Vagina (tissue), 2 donors: Measurements from ENCODE around the gene NAV2.

Experiments used
- CTCF ChIP-seq, 3 experiments: fragments of 450-650 bp in 2 of 3; fragments of 200-600 bp in 1 of 3; sonication (generic) in 1 of 3; IDR thresholded peaks; one replicate each; pipeline ENCODE4 v1.5.1; 2017 to 2019; ENCODE audit warnings: antibody characterized with exemption in 3 of 3, mild to moderate bottlenecking in 2 of 3, moderate library complexity in 2 of 3
- POLR2A ChIP-seq, 2 donors: fragments of 450-650 bp; IDR thresholded peaks; one replicate each; pipeline ENCODE4 v1.6.1; 2017; ENCODE audit warnings: antibody characterized with exemption in 2 of 2, mild to moderate bottlenecking in 2 of 2, moderate library complexity in 2 of 2

- TF ChIP-seq CTCF (IDR thresholded peaks at IDR 0.05) (no peak), POLR2A (IDR thresholded peaks at IDR 0.05) (no peak)
These were observed 325.8 kb downstream of the NAV2 start for GRCh38 chr11:20038412-20038811.
